ENCODE data around the gene LPCAT1. TPM values are rescaled to one million over a fixed set of nuclear protein-coding genes. Genes with fewer than 3 reads are reported as not detected.

The LPCAT1 gene
- total RNA-seq, 4 donors from 2014 or later, result 18.9 to 47.5 (median 29.2) TPM

- TF ChIP-seq CTCF (IDR thresholded peaks at IDR 0.05; ENCODE audit: low read depth), result no peak
These were observed 13.3 kb upstream of the LPCAT1 start for GRCh38 chr5:1536871-1537602.

GRCh38 chr5:1536322-1536845 lies 12.6 kb upstream of the LPCAT1 start:
- no peak for TF ChIP-seq CTCF (IDR thresholded peaks at IDR 0.05; ENCODE audit: low read depth)

GRCh38 chr5:1535646-1536045 lies 11.9 kb upstream of the LPCAT1 start:
- TF ChIP-seq CTCF (IDR thresholded peaks at IDR 0.05; ENCODE audit: low read depth), result no peak

GRCh38 chr5:1532384-1532783 lies 8.6 kb upstream of the LPCAT1 start:
- TF ChIP-seq CTCF (IDR thresholded peaks at IDR 0.05; ENCODE audit: low read depth), result no peak

- TF ChIP-seq CTCF (IDR thresholded peaks at IDR 0.05; ENCODE audit: low read depth), result no peak
These were observed 5.7 kb upstream of the LPCAT1 start for GRCh38 chr5:1529498-1529897.

GRCh38 chr5:1527533-1528205 lies 3.9 kb upstream of the LPCAT1 start:
- no peak for TF ChIP-seq CTCF (IDR thresholded peaks at IDR 0.05; ENCODE audit: low read depth)

- no peak for TF ChIP-seq CTCF (IDR thresholded peaks at IDR 0.05; ENCODE audit: low read depth)
These were observed 2.9 kb upstream of the LPCAT1 start for GRCh38 chr5:1526681-1527131.
